Measurements from ENCODE around the gene SAMD4B.

GRCh38 chr19:39351537-39352064 is 9.4 kb downstream of the SAMD4B start:
- TF ChIP-seq CTCF (IDR thresholded peaks at IDR 0.05), result no peak
- no peak for TF ChIP-seq POLR2A (IDR thresholded peaks at IDR 0.05)

Data from thyroid gland (tissue), 4 donors.